Measurements from ENCODE around the gene TNK2. TPM values are rescaled to one million over a fixed set of nuclear protein-coding genes. Genes with fewer than 3 reads are reported as not detected.

TNK2 gene
- total and polyA plus RNA-seq, 2 of the 8 experiments (the other 6 are each of a cell fraction or from before 2014, with no cell fraction given) = 10.4 to 33.9 TPM

GRCh38 chr3:195889870-195890295 lies 18.5 kb downstream of the TNK2 start (continued):
- TF ChIP-seq CREB1 (IDR thresholded peaks at IDR 0.05) (no peak; the same call in 1 of the 2 replicates), SIN3A (conservative IDR thresholded peaks at IDR 0.05 in 1 of 2, IDR thresholded peaks at IDR 0.05 in 1 of 2; ENCODE audit: low read depth in 1 of 2, low read length in 2 of 2) (no peak), ZNF274 (IDR thresholded peaks at IDR 0.05; ENCODE audit: borderline replicate concordance, extremely low read depth, low read length) (no peak), SUZ12 (IDR thresholded peaks at IDR 0.05; ENCODE audit: low read length) (no peak), EP300 (IDR thresholded peaks at IDR 0.05; ENCODE audit: borderline replicate concordance in 1 of 2, low read depth in 2 of 2, low read length in 2 of 2) (no peak), RAD21 (IDR thresholded peaks at IDR 0.05 in 1 of 2, conservative IDR thresholded peaks at IDR 0.05 in 1 of 2; ENCODE audit: low read depth in 2 of 2, low read length in 2 of 2) (peak; percentile 9 to 14; a peak in 1 of 4 replicates), USF2 (IDR thresholded peaks at IDR 0.05; ENCODE audit: low read length) (no peak), POLR2A (IDR thresholded peaks at IDR 0.05; ENCODE audit: control extremely low read depth in 1 of 2, low read depth in 2 of 2, low read length in 2 of 2) (no peak), SIX5 (IDR thresholded peaks at IDR 0.05; ENCODE audit: low read depth, low read length) (no peak), CEBPB (IDR thresholded peaks at IDR 0.05; ENCODE audit: low read depth, low read length) (no peak), CTCF (IDR thresholded peaks at IDR 0.05; ENCODE audit: control extremely low read depth in 1 of 3, insufficient read depth in 1 of 3, low read depth in 1 of 3, low read length in 3 of 3) (peak in 2 of 3 experiments; percentile 18 to 20; a peak in 2 of 4 replicates), SRF (IDR thresholded peaks at IDR 0.05; ENCODE audit: low read depth, low read length) (no peak), SP1 (IDR thresholded peaks at IDR 0.05; ENCODE audit: low read depth, low read length) (no peak), SIRT6 (IDR thresholded peaks at IDR 0.05; ENCODE audit: low read length) (no peak), RNF2 (IDR thresholded peaks at IDR 0.05; ENCODE audit: borderline replicate concordance, low read depth, low read length, missing control alignments, poor library complexity, severe bottlenecking) (no peak), ATF3 (IDR thresholded peaks at IDR 0.05; ENCODE audit: insufficient read depth, low read depth, low read length) (no peak), MAFK (IDR thresholded peaks at IDR 0.05; ENCODE audit: low read depth, low read length) (no peak), POU5F1 (IDR thresholded peaks at IDR 0.05; ENCODE audit: low read depth, low read length) (no peak), ASH2L (IDR thresholded peaks at IDR 0.05; ENCODE audit: low read length) (peak; percentile 44), HDAC6 (IDR thresholded peaks at IDR 0.05; ENCODE audit: low read depth, low read length) (no peak), EGR1 (IDR thresholded peaks at IDR 0.05; ENCODE audit: borderline replicate concordance, low read depth, low read length) (no peak), NRF1 (IDR thresholded peaks at IDR 0.05; ENCODE audit: low read depth, low read length) (no peak)
